Lower leg skin (tissue), 4 donors: ENCODE measurements around the gene ZNF385B. TPM values are rescaled to one million over a fixed set of nuclear protein-coding genes. Genes with fewer than 3 reads are reported as not detected.

Experiments used
- DNase-seq, 2 donors: peaks; one replicate each; pipeline ENCODE4 v3.0.0-alpha.2; 2019; ENCODE audit warnings: low spot score in 2 of 2
- H3K4me3 ChIP-seq: fragments of 200-600 bp; sonication (generic); 2 replicates; pipeline ENCODE4 v1.5.1; 2017; ENCODE audit warnings: mild to moderate bottlenecking, low read depth; ENCODE audit not compliant: poor library complexity, severe bottlenecking
- POLR2A ChIP-seq, 2 donors: fragments of 450-650 bp; IDR thresholded peaks; one replicate each; pipeline ENCODE4 v1.6.1; 2016 to 2017; ENCODE audit warnings: antibody characterized with exemption in 2 of 2, mild to moderate bottlenecking in 1 of 2, moderate library complexity in 1 of 2
- WGBS, 2 donors: methylation state at CpG; one replicate each; pipeline ENCODE4 v1.1.5; 2018; 5-methylcytosine and 5-hydroxymethylcytosine counted together
- intact Hi-C: fragments of 100-400 bp; cut with DNase I; formaldehyde crosslinking; loops from one replicate; pipeline ENCODE4 v1.15.0; 2023; ENCODE audit warnings: low total_unique reads
- total RNA-seq, 4 donors: library from RNA; depleted of rRNA; stranded (reverse); fragments of >200 nt; gene quantifications; one replicate each; pipeline ENCODE4 v1.1.0, GENCODE V29; 2016
- TF ChIP-seq, protein P1 (sequence below), 3 donors: fragments of 450-650 bp; IDR thresholded peaks; one replicate each; pipeline ENCODE4 v1.5.1; 2016; ENCODE audit warnings: antibody characterized with exemption in 3 of 3, mild to moderate bottlenecking in 3 of 3, moderate library complexity in 2 of 3

Gene ZNF385B
- total RNA-seq, 4 donors from 2014 or later = 0.97 to 1.4 TPM; not detected in 2

DNA sequence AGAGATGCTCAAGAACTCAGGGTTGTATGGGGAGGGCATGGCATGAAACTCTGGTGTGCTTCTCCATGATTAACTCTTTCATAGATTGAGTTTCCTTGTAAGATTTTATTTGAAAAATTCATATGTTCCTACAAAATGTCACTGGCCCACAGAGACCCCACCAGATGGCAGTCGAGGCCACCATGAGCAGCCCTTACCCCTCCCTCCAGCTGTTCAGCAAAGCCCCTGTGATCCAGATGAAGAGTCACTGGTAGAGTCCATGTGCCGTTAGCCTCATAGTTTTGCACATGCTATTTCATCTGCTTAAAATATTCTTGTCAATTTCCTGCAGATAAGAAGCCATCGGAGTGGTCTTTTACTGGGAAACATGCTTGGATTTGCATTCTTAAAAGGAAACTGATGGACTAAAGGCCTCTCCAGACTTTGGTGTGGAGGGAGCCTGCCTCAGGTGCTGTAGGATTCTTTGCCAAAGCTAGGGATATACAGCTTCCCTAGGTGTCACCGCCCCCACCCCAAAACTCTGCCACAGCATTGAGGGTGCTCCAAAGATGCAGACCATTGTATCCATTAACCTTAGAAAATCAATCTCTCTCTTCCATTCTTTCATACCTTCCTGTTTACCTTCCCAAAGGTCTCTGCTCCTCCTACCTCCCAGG, 18.8 kb downstream of the ZNF385B start:
- H3K4me3 ChIP-seq = no peak overlapping the region
- WGBS, 2 donors = 42 to 47% methylated on average over 4 of the region's 4 CpGs
- TF ChIP-seq, protein P1, sequence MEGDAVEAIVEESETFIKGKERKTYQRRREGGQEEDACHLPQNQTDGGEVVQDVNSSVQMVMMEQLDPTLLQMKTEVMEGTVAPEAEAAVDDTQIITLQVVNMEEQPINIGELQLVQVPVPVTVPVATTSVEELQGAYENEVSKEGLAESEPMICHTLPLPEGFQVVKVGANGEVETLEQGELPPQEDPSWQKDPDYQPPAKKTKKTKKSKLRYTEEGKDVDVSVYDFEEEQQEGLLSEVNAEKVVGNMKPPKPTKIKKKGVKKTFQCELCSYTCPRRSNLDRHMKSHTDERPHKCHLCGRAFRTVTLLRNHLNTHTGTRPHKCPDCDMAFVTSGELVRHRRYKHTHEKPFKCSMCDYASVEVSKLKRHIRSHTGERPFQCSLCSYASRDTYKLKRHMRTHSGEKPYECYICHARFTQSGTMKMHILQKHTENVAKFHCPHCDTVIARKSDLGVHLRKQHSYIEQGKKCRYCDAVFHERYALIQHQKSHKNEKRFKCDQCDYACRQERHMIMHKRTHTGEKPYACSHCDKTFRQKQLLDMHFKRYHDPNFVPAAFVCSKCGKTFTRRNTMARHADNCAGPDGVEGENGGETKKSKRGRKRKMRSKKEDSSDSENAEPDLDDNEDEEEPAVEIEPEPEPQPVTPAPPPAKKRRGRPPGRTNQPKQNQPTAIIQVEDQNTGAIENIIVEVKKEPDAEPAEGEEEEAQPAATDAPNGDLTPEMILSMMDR (IDR thresholded peaks at IDR 0.05) = no peak
- no peak for TF ChIP-seq POLR2A (IDR thresholded peaks at IDR 0.05)
- DNase-seq = no peak
- intact Hi-C loops = no loop called here

DNA sequence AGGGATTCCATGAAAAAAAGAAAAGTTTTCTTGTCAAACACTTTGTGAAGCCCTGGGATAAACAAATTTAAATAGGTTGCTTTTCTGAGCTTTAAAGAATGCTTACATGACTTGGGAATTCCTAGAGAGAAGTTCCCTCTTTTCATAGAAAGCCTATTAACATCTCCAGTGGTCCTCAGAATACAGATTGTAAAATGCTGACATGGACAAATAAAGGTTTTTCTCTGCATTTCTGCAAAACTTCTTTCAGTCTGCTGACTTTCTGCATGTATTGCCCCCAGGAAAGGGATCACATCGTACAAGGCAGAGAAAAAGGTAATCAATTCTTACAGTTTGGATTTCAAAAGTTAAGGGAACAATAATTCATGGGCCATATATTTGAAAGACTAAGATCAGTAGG, 20.6 kb downstream of the ZNF385B start:
- no peak for DNase-seq
- TF ChIP-seq POLR2A (IDR thresholded peaks at IDR 0.05) = no peak
- TF ChIP-seq, protein P1 (IDR thresholded peaks at IDR 0.05) = no peak
- H3K4me3 ChIP-seq = no peak overlapping the region
- intact Hi-C loops = no loop called here
- WGBS, 2 donors = 71 to 92% methylated on average over 1 of the region's 1 CpG

DNA sequence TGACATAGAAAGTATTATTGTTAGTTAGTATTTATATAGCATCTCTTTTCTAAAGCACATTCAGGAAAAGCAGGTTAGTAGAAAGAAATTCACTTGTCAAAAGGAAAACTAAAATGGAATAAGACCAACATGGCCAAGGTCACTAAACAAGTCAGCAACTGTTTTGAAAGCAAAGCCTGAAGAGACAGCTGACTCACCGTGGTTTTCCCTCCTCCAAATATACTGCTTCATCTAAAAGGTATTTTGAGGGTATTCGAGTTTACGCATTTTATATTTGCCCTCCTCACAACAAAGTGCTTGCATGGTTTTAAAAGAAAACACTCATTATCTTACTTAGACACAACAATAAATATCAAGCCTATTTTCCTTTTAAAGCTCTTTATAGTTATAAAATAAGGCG, 24.0 kb downstream of the ZNF385B start:
- H3K4me3 ChIP-seq = no peak overlapping the region
- no peak for DNase-seq
- intact Hi-C loops = no loop called here
- TF ChIP-seq, protein P1 (IDR thresholded peaks at IDR 0.05) = no peak
- no peak for TF ChIP-seq POLR2A (IDR thresholded peaks at IDR 0.05)
- WGBS, 2 donors = 63 to 68% methylated on average over 4 of the region's 4 CpGs

DNA sequence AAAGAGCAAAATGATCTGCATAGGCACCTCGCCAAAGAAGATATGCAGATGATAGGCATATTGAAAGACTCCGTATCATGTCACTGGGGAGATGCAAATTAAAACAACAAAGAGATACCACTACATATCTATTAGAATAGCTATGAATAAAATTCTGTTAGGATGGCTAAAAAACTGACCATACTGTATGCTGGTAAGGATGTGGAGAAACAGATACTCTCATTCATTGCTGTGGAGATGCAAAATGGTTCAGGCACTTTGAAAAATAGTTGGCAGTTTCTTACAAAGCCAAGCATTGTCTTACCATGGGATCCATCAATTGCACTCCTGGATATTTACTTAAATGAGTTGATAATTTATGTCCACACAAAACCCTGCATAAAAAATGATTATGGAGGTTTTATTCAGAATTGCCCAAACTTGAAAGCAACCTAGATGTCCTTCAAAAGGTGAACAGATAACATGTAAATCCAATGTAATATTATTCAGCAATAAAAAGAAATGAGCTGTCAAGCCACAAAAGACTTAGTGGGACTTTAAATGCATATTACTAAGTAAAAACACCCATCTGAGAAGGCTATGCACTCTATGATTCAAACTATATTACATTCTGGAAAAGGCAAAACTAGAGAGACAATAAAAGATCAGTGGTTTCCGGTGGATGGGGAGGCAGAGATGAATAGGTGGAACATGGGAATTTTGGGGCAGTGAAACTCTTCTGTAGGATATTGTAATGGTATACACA, 31.2 kb downstream of the ZNF385B start:
- intact Hi-C loops = no loop called here
- DNase-seq = no peak
- WGBS, 2 donors = 82 to 86% methylated on average over 3 of the region's 3 CpGs
- no peak overlapping the region for H3K4me3 ChIP-seq
- TF ChIP-seq, protein P1 (IDR thresholded peaks at IDR 0.05) = no peak
- TF ChIP-seq POLR2A (IDR thresholded peaks at IDR 0.05) = no peak

DNA sequence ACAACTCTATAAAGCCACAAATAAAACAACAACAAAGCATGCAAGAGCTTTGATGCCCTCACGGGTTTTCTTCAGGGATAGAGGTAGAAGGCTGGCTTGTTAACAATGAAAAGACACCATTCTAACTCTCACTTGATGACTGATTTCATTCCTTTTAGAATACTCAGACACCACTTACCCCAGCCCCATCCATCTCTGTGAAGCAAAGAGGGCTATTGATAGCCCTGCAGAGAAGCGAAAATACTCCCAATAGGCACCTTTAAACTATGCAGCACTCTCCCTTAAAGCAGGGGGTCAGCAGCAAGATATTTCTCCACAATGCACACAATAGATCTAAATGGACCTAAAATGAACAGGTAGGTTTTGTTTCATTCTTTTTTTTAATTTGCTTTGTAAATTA, 35.1 kb downstream of the ZNF385B start:
- H3K4me3 ChIP-seq = no peak overlapping the region
- no peak for DNase-seq
- intact Hi-C loops = no loop called here
- WGBS, 2 donors = 87 to 98% methylated on average over 2 of the region's 2 CpGs
- no peak for TF ChIP-seq POLR2A (IDR thresholded peaks at IDR 0.05)
- TF ChIP-seq, protein P1 (IDR thresholded peaks at IDR 0.05) = no peak
